NCI-H2081 (cell line): Measurements from ENCODE around the gene OPCML.

Source experiments
- DNase-seq, 2 experiments: peaks; one replicate each; lab custom pipeline; 2025; lab: John Stamatoyannopoulos, UW

OPCML gene

GRCh38 chr11:132658696-132659095, 873.6 kb downstream of the OPCML start:
- no peak for DNase-seq

- no peak for DNase-seq
Observed at GRCh38 chr11:132658004-132658403, 874.3 kb downstream of the OPCML start.

- no peak for DNase-seq
Observed at GRCh38 chr11:132655187-132655855, 877.0 kb downstream of the OPCML start.

- no peak for DNase-seq
Observed at GRCh38 chr11:132653237-132653636, 879.1 kb downstream of the OPCML start.

- no peak for DNase-seq
Observed at GRCh38 chr11:132650969-132651720, 881.2 kb downstream of the OPCML start.

GRCh38 chr11:132649277-132649676, 883.0 kb downstream of the OPCML start:
- no peak for DNase-seq

GRCh38 chr11:132648851-132649250, 883.5 kb downstream of the OPCML start:
- DNase-seq = no peak

GRCh38 chr11:132646890-132647289, 885.4 kb downstream of the OPCML start:
- no peak for DNase-seq

- DNase-seq = peak; percentile 22 to 59
Observed at GRCh38 chr11:132644520-132645239, 887.6 kb downstream of the OPCML start.

GRCh38 chr11:132643239-132643638, 889.1 kb downstream of the OPCML start:
- DNase-seq = no peak

GRCh38 chr11:132640952-132641351, 891.3 kb downstream of the OPCML start:
- DNase-seq = no peak

- no peak for DNase-seq
Observed at GRCh38 chr11:132639986-132640385, 892.3 kb downstream of the OPCML start.

- DNase-seq = no peak
Observed at GRCh38 chr11:132639403-132639802, 892.9 kb downstream of the OPCML start.

GRCh38 chr11:132638423-132638822, 893.9 kb downstream of the OPCML start:
- DNase-seq = no peak

- DNase-seq = no peak
Observed at GRCh38 chr11:132636523-132636922, 895.8 kb downstream of the OPCML start.

GRCh38 chr11:132632641-132633124, 899.6 kb downstream of the OPCML start:
- no peak for DNase-seq

GRCh38 chr11:132631989-132632388, 900.3 kb downstream of the OPCML start:
- DNase-seq = no peak

- DNase-seq = no peak
Observed at GRCh38 chr11:132627981-132628380, 904.3 kb downstream of the OPCML start.

- DNase-seq = no peak
Observed at GRCh38 chr11:132626446-132626845, 905.9 kb downstream of the OPCML start.

- peak; percentile 43 to 82 for DNase-seq
Observed at GRCh38 chr11:132623511-132623910, 908.8 kb downstream of the OPCML start.

- DNase-seq = no peak
Observed at GRCh38 chr11:132621976-132622580, 910.2 kb downstream of the OPCML start.

- DNase-seq = peak; percentile 63 to 73
Observed at GRCh38 chr11:132620423-132620822, 911.9 kb downstream of the OPCML start.
